GM06990 (cell line): ENCODE data around the gene BAIAP2.
"Not testable (repeated sequence)": the region's sequence is repeated elsewhere in the genome, so short reads cannot be mapped to it uniquely, and the experiment has no call there.

Experiments used
- DNase-seq: peaks from one replicate; pipeline ENCODE4 v3.0.0-alpha.2; 2011; ENCODE audit not compliant: insufficient read length; ENCODE audit errors: extremely low read depth
- H3K27me3 ChIP-seq: replicated peaks from 2 replicates; pipeline ENCODE4 v1.6.0; 2011; ENCODE audit warnings: low read length; ENCODE audit not compliant: control insufficient read depth, insufficient read depth
- H3K36me3 ChIP-seq: 2 replicates; pipeline ENCODE4 v1.5.1; 2011; ENCODE audit warnings: low read length; ENCODE audit not compliant: control insufficient read depth, insufficient read depth
- H3K4me3 ChIP-seq: replicated peaks from 2 replicates; pipeline ENCODE4 v1.5.1; 2011; ENCODE audit warnings: low read depth, mild to moderate bottlenecking, control low read depth, low read length
- CTCF ChIP-seq: IDR thresholded peaks from 2 replicates; pipeline ENCODE4 v1.5.1; 2011; ENCODE audit warnings: low read length, control low read depth, mild to moderate bottlenecking, inconsistent platforms; ENCODE audit not compliant: insufficient read depth, poor library complexity, severe bottlenecking

BAIAP2 gene

GRCh38 chr17:81012574-81013447 lies 22.1 kb upstream of the BAIAP2 start:
- no peak overlapping the region for H3K4me3 ChIP-seq
- no peaks in the 10 kb centered on the region for H3K36me3 ChIP-seq
- DNase-seq: no peak
- H3K27me3 ChIP-seq: no peaks in the 10 kb centered on the region
- TF ChIP-seq CTCF: no peak

GRCh38 chr17:81013642-81014041 lies 21.3 kb upstream of the BAIAP2 start:
- Histone ChIP-seq H3K27me3 (no peaks in the 10 kb centered on the region), H3K4me3 (no peak overlapping the region), H3K36me3 (no peaks in the 10 kb centered on the region)
- TF ChIP-seq CTCF: no peak
- DNase-seq: no peak

- H3K27me3 ChIP-seq: no peaks in the 10 kb centered on the region
These were observed 19.8 kb upstream of the BAIAP2 start for GRCh38 chr17:81015136-81015535.

GRCh38 chr17:81016575-81016974 lies 18.4 kb upstream of the BAIAP2 start:
- Histone ChIP-seq H3K4me3 (no peak overlapping the region), H3K36me3 (no peaks in the 10 kb centered on the region), H3K27me3 (no peaks in the 10 kb centered on the region)
- no peak for DNase-seq
- TF ChIP-seq CTCF: no peak

More at GRCh38 chr17:81015136-81015535, 19.8 kb upstream of the BAIAP2 start:
- no peaks in the 10 kb centered on the region for H3K36me3 ChIP-seq
- no peak overlapping the region for H3K4me3 ChIP-seq
- no peak for TF ChIP-seq CTCF
- DNase-seq: no peak

- not testable (repeated sequence) for H3K36me3 ChIP-seq, DNase-seq, H3K4me3 ChIP-seq, H3K27me3 ChIP-seq
These were observed 17.6 kb upstream of the BAIAP2 start for GRCh38 chr17:81017330-81017729.

- peak overlapping the region; percentile 47 for H3K4me3 ChIP-seq
- no peak for DNase-seq
- no peaks in the 10 kb centered on the region for H3K36me3 ChIP-seq
- no peaks in the 10 kb centered on the region for H3K27me3 ChIP-seq
- no peak for TF ChIP-seq CTCF
These were observed 16.7 kb upstream of the BAIAP2 start for GRCh38 chr17:81018044-81018802.
